LHCN-M2 (cell line): ENCODE data around the gene RPLP2. TPM values are rescaled to one million over a fixed set of nuclear protein-coding genes. Genes with fewer than 3 reads are reported as not detected.

Source experiments
- DNase-seq: peaks from one replicate; pipeline ENCODE4 v3.0.0-alpha.2; 2012; ENCODE audit warnings: low read depth
- total RNA-seq: library from RNA; depleted of rRNA; stranded (reverse); fragments of >200 nt; gene quantifications from 2 replicates; pipeline ENCODE4 v1.2.3, GENCODE V29; 2014

Gene RPLP2
- total RNA-seq, 1 experiment from 2014 or later, result 495 TPM

GRCh38 chr11:791658-792534 lies 17.9 kb upstream of the RPLP2 start:
- no peak for DNase-seq

- no peak for DNase-seq
Measured at GRCh38 chr11:792535-792821, 17.3 kb upstream of the RPLP2 start.

GRCh38 chr11:792873-793272 lies 16.9 kb upstream of the RPLP2 start:
- DNase-seq, result no peak

GRCh38 chr11:793556-793955 lies 16.2 kb upstream of the RPLP2 start:
- DNase-seq, result no peak

- DNase-seq, result no peak
Measured at GRCh38 chr11:794013-794765, 15.6 kb upstream of the RPLP2 start.

- no peak for DNase-seq
Measured at GRCh38 chr11:794766-795633, 14.8 kb upstream of the RPLP2 start.

GRCh38 chr11:795634-796564 lies 13.9 kb upstream of the RPLP2 start:
- DNase-seq, result peak; percentile 88

- no peak for DNase-seq
Measured at GRCh38 chr11:796565-797295, 13.0 kb upstream of the RPLP2 start.

- DNase-seq, result peak; percentile 83
Measured at GRCh38 chr11:797296-798092, 12.3 kb upstream of the RPLP2 start.

- peak; percentile 67 for DNase-seq
Measured at GRCh38 chr11:798093-798713, 11.6 kb upstream of the RPLP2 start, which contains the start of gene SLC25A22. Gene SLC25A22 (minus strand): TSS chr11:798281. CDS start chr11:795006, 3,275 bp downstream.

GRCh38 chr11:799641-800316 lies 10.0 kb upstream of the RPLP2 start:
- DNase-seq, result no peak

GRCh38 chr11:800473-800872 lies 9.3 kb upstream of the RPLP2 start:
- no peak for DNase-seq

- DNase-seq, result no peak
Measured at GRCh38 chr11:801097-801780, 8.5 kb upstream of the RPLP2 start.

- no peak for DNase-seq
Measured at GRCh38 chr11:802018-802617, 7.6 kb upstream of the RPLP2 start.

- no peak for DNase-seq
Measured at GRCh38 chr11:802693-803466, 6.9 kb upstream of the RPLP2 start.

GRCh38 chr11:803467-803742 lies 6.4 kb upstream of the RPLP2 start:
- DNase-seq, result no peak
